ENCODE results near the gene M1AP.

The M1AP gene

DNA sequence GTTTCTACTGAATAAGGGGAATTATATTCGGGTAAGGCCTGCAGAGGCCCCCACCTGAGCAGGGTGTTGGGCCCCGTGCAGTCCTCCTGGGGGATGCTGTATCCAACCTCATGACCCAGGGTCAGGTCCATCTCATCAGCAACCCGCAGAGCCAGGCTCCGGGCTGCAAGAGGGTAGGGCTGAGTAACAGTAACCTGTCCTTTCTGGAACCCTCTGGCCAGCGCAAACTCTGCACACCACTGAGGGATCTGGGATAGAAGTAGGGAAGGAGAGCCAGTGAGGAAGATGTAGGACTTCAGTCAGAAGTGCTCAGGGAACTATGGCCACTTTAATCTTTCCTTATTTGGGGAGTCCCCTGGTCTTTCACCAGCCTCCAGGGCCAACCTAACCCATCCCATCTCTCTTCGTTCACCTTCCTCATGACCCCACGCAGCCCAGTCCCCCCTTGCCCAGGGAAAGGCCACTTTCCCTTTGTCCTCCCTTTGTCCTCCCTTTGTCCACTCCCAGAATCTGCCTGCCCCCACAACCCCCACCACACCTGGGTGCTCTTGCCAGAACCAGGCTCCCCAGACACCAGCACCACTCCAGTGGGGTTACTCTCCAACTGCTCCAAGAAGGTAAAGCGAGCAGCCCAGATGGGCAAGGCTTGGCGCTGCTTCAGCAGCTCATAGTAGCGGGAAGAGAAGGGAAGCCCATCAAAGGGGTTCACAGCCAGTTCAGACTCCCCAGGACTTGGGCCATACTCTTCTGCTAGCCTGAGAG, 123.0 kb downstream of the M1AP start:
- no peak for DNase-seq (ENCODE audit: low read depth in 3 of 3)

DNA sequence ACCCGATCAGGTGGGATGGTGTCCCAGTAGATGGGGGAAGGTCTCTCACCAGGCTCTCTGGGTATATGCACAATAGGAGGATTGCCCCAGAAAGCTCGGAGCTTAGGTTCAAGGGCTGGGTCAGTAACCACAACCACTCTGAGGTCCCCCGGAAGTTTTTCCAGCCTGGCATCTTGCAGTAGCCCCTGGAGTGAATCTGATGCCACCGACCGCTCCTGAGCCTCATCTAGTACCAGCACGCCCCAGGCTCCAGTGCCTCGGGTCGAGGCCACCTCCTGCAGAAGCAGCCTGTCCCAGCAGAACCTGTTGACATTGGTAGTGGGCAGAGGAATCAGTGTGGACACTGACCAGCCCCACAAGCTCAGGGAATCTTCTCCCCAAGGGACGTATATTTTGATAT, 124.1 kb downstream of the M1AP start:
- DNase-seq (ENCODE audit: low read depth in 3 of 3), result no peak

DNA sequence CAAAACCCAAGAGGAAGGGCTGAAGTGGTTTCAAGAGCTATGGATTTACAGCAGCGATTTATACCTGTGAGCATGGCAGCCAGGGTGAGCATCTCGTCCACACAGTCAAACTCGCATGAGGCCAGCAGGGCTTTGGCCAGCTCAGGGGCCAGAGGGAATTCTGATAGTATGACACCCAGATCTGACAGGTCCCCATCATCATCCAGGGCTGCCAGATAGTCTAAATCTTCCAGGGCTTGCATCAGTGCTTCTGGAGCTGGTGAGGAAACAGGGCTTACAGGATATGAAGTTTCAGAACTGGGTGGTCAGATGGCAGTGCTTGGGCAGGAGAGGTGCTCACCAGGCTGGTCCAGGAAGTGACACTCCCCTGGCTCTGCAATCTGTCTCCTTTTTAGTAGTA, 125.6 kb downstream of the M1AP start:
- no peak for DNase-seq (ENCODE audit: low read depth in 3 of 3)

DNA sequence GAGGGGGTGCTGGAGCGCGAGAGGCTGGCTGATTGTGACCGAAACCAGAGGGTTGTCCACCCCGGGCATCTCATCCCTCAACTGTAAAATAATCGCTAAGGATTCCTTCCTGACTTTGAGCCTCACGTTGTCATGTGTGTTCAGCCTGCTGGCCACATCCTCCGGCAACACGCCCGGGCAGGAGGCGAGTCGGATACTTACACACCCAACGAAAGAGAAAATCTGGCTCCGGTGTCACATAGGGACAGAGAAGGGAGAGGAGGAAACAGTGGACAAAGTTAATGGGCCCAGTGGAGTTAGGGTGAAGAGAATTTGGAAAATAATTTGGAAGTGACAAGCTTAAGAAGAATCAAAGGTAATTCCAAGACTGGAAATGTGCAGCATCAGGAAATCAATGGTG, 131.5 kb downstream of the M1AP start:
- DNase-seq (ENCODE audit: low read depth in 3 of 3), result no peak

DNA sequence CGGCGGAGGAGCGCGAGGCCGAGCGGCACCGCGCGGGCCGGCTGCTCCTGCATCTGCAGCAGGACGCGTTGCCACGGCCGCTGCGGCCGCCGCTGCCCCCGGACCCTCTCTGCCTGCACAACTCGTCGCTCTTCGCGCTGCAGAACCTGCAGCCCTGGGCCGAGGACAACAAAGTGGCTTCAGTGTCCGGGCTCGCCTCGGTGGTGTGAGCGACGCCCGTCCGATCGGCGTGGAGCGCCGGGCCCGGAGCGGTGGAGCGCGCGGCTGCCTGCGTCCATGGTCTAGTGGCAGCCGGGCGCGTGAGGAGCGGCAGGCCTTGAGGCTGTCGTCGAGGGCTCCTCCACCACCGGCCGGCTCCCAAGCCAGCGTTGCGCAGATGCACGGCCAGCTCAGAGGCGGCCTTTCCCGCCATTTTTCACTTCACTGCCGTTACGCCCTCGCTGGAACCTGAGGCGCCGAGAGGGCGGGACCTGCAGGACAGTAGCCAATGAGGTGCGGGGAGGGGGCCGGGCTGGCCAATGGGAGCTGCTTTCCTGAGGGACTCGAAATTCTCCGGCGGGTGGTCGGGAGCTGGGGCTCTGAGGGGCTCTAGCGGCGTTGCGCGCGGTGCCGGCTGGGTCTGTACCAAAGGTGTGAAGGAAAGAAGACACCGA, 132.0 kb downstream of the M1AP start:
- peak in 2 of 3 experiments; percentile 51 to 70 for DNase-seq (ENCODE audit: low read depth in 3 of 3)

DNA sequence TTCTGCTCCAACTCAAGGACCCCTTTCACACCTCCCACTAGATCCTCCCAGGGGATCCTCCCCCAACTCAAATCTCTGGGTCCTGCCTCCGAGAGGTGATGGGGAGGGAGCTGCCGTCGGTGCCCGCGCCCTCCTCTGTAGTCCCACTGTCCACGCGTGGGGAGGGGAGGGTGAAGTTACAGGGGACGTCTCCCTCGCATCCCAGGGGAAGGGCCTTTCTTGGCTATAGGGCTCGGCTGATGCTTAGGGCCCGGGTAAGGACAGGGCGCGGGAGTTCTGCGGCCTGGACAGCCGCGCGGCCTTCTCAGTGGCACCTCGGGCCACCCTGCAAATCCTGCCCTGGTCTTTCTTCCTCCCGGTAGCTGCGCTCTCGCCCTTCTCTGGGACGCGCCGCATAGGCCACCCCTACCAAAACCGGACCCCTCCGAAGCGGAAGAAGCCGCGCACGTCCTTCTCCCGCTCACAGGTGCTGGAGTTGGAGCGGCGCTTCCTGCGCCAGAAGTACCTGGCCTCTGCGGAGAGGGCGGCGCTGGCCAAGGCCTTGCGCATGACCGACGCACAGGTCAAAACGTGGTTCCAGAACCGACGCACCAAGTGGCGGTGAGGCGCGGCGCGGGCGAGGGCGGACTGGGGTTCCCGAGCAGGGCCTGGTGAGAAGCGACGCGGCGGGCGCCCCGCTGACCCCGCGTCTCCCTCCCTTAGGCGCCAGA, 132.7 kb downstream of the M1AP start:
- DNase-seq (ENCODE audit: low read depth in 3 of 3), result no peak

DNA sequence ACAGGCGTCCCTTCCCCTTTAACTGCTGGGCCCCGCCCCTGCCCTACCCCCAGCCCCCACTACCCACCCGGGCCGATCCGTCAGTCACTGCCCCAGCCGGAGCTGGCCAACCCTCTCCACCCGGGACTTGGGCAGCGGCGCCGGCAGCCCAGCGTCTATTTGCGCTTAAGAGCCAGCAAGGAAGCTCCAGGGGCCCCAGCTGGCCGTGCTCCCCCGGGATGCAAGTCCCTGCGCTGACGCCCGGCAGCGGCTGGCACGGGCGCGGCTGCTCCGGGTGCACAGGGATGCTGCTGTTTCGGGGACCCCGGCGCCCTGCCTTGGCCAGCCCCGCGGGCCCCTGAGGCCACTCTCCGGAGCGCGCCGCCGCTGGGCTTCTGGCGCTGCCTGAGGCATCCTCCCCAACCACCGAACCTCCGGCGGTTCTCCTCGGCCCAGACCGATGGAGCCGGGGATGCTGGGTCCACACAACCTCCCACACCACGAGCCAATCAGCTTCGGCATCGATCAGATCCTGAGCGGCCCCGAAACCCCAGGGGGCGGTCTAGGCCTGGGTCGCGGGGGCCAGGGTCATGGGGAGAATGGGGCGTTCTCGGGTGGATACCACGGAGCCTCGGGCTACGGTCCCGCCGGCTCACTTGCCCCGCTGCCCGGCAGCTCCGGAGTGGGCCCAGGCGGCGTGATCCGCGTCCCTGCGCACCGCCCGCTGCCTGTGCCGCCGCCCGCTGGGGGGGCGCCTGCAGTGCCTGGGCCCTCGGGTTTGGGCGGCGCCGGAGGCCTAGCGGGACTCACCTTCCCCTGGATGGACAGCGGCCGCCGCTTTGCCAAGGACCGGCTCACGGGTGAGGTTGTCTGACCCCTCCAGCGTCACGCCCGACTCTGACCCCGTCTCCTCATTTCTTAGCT, 133.5 kb downstream of the M1AP start, which contains the start of gene TLX2:
TLX2 (plus strand) TSS at position 83 of the 903 bp plus-strand sequence; CDS start at position 440, 357 bp downstream.
- DNase-seq (ENCODE audit: low read depth in 3 of 3), result no peak

DNA sequence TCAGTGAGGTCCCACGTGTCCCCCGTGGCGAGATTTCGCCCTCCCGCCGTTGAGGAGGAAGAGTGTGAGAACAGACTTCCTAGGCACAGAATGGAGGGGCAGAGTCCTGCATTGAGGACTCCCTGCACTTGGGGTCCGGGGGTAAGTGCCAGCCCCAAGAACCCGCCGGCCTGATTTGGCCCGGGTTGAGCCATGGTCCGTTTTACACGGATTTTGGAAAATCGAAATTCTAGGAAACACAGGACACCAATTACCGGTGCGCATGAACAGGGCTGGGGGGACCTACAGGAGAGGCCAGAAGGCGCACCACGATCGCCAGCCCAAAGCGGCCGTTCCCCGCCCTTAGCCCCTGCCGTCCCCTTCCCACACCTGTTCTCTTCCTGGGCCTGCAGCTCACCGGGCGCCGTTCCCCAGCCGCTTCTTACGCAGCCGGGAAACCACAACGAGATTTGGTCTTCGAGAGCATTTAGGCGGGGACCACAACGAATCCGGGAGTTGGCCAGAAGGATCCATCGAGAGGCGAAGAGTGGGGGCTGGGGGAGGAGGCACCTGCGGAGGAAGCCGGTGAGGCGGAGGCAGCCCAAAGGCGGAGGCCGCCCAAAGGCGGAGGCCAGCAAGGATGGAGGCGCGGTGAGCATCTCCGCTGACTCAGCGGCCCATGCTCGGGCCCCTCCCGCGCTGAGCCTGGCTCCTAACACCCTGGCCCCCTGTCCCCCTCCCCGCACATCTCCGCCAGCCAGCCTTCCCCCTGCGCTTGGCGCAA, 134.3 kb downstream of the M1AP start:
- DNase-seq (ENCODE audit: low read depth in 3 of 3), result no peak

DNA sequence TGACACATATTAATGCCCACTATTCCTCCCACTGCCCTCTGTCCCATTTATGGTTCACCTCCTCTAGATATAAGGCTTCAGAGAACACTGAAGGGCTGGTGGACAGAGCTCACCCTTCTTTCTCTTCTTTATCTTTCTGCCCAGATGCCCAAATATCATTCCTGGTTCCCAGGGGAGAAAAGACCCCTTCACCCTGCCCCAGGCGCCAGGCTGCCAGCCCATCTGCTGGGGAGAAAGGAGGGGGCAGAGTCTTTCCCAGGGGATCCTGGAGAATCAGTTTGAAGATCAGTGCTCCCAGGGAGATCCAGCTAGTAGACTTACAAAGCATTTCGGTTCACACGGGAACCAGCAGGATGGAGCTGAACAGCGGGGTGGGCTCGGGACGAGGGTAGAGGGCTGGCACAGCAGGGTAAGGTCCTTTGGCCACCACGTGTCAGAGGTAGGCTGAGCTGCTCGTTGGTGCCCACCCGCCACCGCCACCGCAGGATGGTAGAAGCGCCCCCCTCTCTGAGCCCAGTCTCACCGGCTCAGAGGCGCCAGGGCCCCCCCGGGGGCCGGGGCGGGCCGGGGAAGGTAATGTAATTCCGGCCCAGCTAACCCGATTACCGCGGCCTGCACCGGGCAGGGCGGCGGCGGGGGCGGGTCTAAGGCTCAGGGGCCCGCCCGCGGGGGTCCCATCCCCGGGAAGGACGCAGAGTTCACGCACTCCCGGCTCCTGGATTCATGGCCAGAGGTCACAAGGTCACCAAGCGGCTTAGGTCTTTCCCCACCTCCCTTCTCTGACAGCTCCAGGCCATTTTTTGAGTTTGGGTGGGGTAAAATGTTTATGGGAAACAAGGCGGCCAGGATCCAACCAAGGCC, 135.2 kb downstream of the M1AP start:
- no peak for DNase-seq (ENCODE audit: low read depth in 3 of 3)

DNA sequence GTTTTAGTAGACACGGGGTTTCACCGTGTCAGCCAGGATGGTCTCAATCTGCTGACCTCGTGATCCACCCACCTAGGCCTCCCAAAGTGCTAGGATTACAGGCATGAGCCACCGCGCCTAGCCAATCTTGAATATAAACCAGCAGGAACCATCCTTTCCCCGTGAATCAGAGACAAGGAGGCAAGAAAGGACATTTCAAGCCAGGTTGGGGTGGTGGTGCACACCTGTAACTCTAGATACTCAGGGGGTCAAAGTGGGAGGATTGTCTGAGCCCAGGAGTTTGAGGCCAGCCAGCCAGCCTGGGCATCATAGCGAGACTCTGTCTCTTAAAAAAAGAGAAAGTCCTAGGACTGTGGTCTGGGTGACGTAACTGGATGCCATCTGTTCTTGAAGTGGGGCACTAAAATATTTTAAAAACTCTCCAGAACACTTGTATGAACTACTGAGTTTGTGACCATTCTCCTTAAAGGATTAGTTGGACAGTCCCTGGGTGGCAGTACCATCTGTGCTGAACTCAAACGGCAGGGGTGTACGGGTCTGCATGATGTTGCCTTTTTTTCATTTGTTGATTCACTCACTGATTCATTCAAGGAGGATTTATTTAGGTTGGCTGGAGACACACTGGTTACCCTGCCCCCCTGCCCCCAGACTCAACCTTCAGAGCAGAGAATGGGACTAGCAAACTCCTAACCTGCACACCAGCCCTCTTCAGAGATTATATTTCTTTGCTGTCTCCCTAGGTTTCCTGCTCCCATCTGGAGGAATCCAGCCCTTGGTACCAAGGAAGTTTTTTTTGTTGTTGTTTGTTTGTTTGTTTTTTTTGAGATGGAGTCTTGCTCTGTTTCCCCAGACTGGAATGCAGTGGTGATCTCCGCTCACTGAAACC, 136.8 kb downstream of the M1AP start:
- no peak for DNase-seq (ENCODE audit: low read depth in 3 of 3)

DNA sequence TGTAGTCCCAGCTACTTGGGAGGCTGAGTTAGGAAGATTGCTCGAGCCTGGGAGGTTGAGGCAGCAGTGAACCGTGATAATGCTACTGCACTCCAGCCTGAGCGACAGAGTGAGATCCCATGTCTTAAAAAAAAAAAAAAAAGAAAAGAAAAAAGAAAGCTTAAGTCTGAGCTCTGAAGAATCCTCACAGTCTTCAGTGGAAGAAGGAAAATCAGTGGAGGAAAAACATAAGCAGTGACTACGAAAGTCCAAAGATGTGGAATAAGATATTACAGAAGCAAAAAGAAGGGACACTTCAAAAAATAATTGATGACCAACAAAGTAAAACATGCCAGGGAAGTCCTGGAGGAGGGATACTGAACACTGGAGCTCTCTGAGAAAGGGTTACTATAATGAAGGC, 137.9 kb downstream of the M1AP start:
- no peak for DNase-seq (ENCODE audit: low read depth in 3 of 3)

DNA sequence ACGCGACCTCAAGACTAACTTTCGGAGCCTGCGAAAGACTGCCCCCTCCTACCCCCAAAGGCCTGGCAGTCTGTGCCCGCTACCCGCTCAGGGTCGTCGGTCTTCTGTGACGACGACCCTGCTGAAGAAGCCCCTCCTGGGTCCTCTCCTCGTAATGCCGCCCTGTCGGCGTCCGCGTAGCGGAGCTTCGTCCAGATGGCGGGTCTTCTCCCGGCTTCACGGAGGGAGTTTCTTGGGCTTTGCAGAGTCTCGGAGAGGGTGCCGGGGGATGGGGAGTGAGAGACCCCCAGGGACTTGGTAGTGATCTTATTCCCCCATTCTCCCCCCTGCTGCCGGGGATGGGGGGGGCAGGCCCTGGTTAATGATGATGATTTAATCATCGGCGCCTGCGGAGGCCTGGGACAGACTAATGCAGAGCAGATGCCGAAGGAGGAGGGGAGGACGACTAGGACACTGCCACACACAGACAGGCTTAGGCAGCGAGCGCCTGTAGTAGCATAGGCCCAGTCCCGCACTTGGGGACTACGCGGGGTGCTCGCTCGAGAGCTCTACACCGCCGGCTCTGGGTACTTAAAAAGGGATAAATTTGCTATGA, 140.1 kb downstream of the M1AP start:
- DNase-seq (ENCODE audit: low read depth in 3 of 3), result no peak

Data from stimulated activated CD4-positive, alpha-beta T cell treated with anti-CD3 and anti-CD28 coated beads, TNF-alpha, amount 100 ng/mL, for 4 hours (primary cell).